Stomach (tissue), 9 donors: ENCODE results near the gene RHPN2. TPM values are rescaled to one million over a fixed set of nuclear protein-coding genes. Genes with fewer than 3 reads are reported as not detected.
"Not testable (repeated sequence)": the region's sequence is repeated elsewhere in the genome, so short reads cannot be mapped to it uniquely, and the experiment has no call there.

Source experiments
- DNase-seq, 2 donors: peaks; one replicate each; pipeline versions ENCODE4 v3.0.0 to v3.0.0-alpha.2; 2013 to 2019
- H3K27ac ChIP-seq, 5 donors: fragments of 200-600 bp in 4 of 5; sonication (generic) in 4 of 5; one replicate each; pipeline ENCODE4 v1.5.1; 2013 to 2019; ENCODE audit warnings: mild to moderate bottlenecking in 1 of 5, moderate library complexity in 1 of 5
- H3K27me3 ChIP-seq, 3 donors: fragments of 200-600 bp; sonication (generic); one replicate each; pipeline ENCODE4 v1.5.1; 2017 to 2019; ENCODE audit warnings: mixed run types in 1 of 3
- H3K36me3 ChIP-seq, 4 donors: fragments of 200-600 bp; sonication (generic); 1 replicate in 3 of 4; 2 replicates in 1 of 4; pipeline ENCODE4 v1.5.1; 2016 to 2019
- H3K4me1 ChIP-seq, 4 donors: fragments of 200-600 bp; sonication (generic); one replicate each; pipeline ENCODE4 v1.5.1; 2016 to 2019
- H3K4me3 ChIP-seq, 4 donors: fragments of 200-600 bp; sonication (generic) in 3 of 4; one replicate each; pipeline ENCODE4 v1.5.1; 2016 to 2019; ENCODE audit warnings: mild to moderate bottlenecking in 1 of 4
- H3K9me3 ChIP-seq, 4 donors: fragments of 200-600 bp; sonication (generic); one replicate each; pipeline ENCODE4 v1.5.1; 2016 to 2019
- CTCF ChIP-seq, 7 experiments: fragments of 450-650 bp in 4 of 7; fragments of 200-600 bp in 3 of 7; sonication (generic) in 3 of 7; IDR thresholded peaks; one replicate each; pipeline ENCODE4 v1.5.1; 2016 to 2019; ENCODE audit warnings: antibody characterized with exemption in 7 of 7, control low read depth in 2 of 7, mild to moderate bottlenecking in 1 of 7
- EP300 ChIP-seq: sonication (generic); formaldehyde crosslinking; IDR thresholded peaks from one replicate; pipeline ENCODE4 v1.6.1; 2017; ENCODE audit warnings: antibody characterized with exemption
- POLR2A ChIP-seq, 4 donors: fragments of 450-650 bp; IDR thresholded peaks; one replicate each; pipeline ENCODE4 v1.6.1; 2016; ENCODE audit warnings: antibody characterized with exemption in 4 of 4, control low read depth in 2 of 4, mild to moderate bottlenecking in 1 of 4, moderate library complexity in 1 of 4
- POLR2AphosphoS5 ChIP-seq, 3 donors: sonication (generic); formaldehyde crosslinking; IDR thresholded peaks; one replicate each; pipeline ENCODE4 v1.6.1; 2016; ENCODE audit warnings: antibody characterized with exemption in 3 of 3
- WGBS, 5 donors: extraction: QIAGEN DNeasy Blood & Tissue Kit in 3 of 5; methylation state at CpG; one replicate each; pipeline versions ENCODE4 v1.1.5 to v1.1.7; 2013 to 2018; 5-methylcytosine and 5-hydroxymethylcytosine counted together
- intact Hi-C: fragments of 100-400 bp; cut with DNase I; formaldehyde crosslinking; loops from one replicate; pipeline ENCODE4 v1.15.1; 2023; ENCODE audit warnings: low total_unique reads
- polyA plus RNA-seq, 3 donors: library from polyadenylated mRNA; stranded (reverse); fragments of 200-250 nt; gene quantifications; one replicate each; pipeline ENCODE4 v1.2.3, GENCODE V29; 2013
- total RNA-seq, 5 donors: library from RNA; depleted of rRNA; stranded (reverse); fragments of >200 nt; gene quantifications; one replicate each; pipeline versions ENCODE4 v1.1.0 to v1.2.3, GENCODE V29; 2014 to 2016
- donor health status: healthy with polysubstance abuse.
- donor health status: Bipolar disorder and iron deficiency.
- donor health status: healthy.

The RHPN2 gene
- total and polyA plus RNA-seq, 8 donors = 2.4 to 73.5 (median 36.0) TPM

- no peaks in the 10 kb centered on the region for H3K27me3 ChIP-seq
- DNase-seq = peak; percentile 50 to 93
- WGBS, 5 donors = 29 to 34% (median 32%) methylated on average over 9 of the region's 9 CpGs
- H3K27ac ChIP-seq = peak overlapping the region; percentile 54 to 82 (median 78)
- peaks cover 0 to 38% (median 23%) of the 10 kb centered on the region in 4 donors for H3K4me1 ChIP-seq
- H3K36me3 ChIP-seq = peaks cover 0 to 20% (median 12%) of the 10 kb centered on the region in 4 donors
- intact Hi-C loops = no loop called here
- no peaks in the 10 kb centered on the region for H3K9me3 ChIP-seq
- H3K4me3 ChIP-seq = no peak overlapping the region
- TF ChIP-seq POLR2AphosphoS5 (IDR thresholded peaks at IDR 0.05) = peak in 2 of 3 donors; percentile 8
- no peak for TF ChIP-seq POLR2A (IDR thresholded peaks at IDR 0.05)
- no peak for TF ChIP-seq EP300
- no peak for TF ChIP-seq CTCF (IDR thresholded peaks at IDR 0.05)
Measured at GRCh38 chr19:33040994-33041827, 23.5 kb downstream of the RHPN2 start.

- WGBS, 5 donors = 86 to 100% (median 91%) methylated on average over 1 of the region's 1 CpG
- H3K27ac ChIP-seq = peak overlapping the region in 1 of 5 donors; percentile 7
Measured at GRCh38 chr19:33039815-33040214, 24.9 kb downstream of the RHPN2 start.

DNA sequence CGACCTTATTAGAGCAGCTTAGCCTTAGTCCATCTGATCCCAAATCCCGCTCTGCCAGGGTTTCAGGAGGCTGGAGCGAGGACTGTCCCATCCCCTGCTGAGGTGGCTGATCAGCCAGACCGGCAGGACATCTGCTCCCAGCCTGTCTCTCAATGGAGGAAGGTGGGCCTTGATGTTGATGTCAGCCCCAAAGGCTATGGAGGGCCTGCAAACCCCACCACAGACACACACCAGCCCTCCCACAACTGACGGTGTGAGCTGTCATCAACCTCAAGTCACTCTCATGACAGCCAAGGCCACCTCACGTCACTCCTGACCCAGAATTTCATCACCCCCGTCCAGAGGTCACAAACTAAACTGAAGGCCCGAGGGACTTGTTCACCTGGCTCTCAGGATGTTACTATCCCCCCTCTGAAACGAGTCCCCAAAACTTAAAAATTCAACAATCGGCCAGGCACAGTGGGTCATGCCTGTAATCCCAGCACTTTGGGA, 25.5 kb downstream of the RHPN2 start:
- no peak for DNase-seq
- 80 to 87% (median 84%) methylated on average over 9 to 10 of the region's 10 CpGs for WGBS, 5 donors
- intact Hi-C loops = no loop called here
- peaks cover 0 to 45% (median 25%) of the 10 kb centered on the region in 4 donors for H3K4me1 ChIP-seq
- H3K36me3 ChIP-seq = peaks cover 0 to 20% (median 12%) of the 10 kb centered on the region in 4 donors
- TF ChIP-seq POLR2A (IDR thresholded peaks at IDR 0.05) (no peak), POLR2AphosphoS5 (IDR thresholded peaks at IDR 0.05) (no peak), CTCF (IDR thresholded peaks at IDR 0.05) (no peak), EP300 (no peak)
- H3K27ac ChIP-seq = peak overlapping the region in 1 of 5 donors; percentile 4
- no peaks in the 10 kb centered on the region for H3K27me3 ChIP-seq
- no peak overlapping the region for H3K4me3 ChIP-seq
- no peaks in the 10 kb centered on the region for H3K9me3 ChIP-seq

More at GRCh38 chr19:33039815-33040214, 24.9 kb downstream of the RHPN2 start:
- H3K4me1 ChIP-seq = peaks cover 0 to 45% (median 25%) of the 10 kb centered on the region in 4 donors
- H3K27me3 ChIP-seq = no peaks in the 10 kb centered on the region
- H3K4me3 ChIP-seq = no peak overlapping the region
- H3K9me3 ChIP-seq = no peaks in the 10 kb centered on the region
- peaks cover 0 to 20% (median 12%) of the 10 kb centered on the region in 4 donors for H3K36me3 ChIP-seq
- no peak for DNase-seq
- intact Hi-C loops = no loop called here
- TF ChIP-seq POLR2A (IDR thresholded peaks at IDR 0.05) = no peak
- TF ChIP-seq POLR2AphosphoS5 (IDR thresholded peaks at IDR 0.05) = no peak
- no peak for TF ChIP-seq CTCF (IDR thresholded peaks at IDR 0.05)
- TF ChIP-seq EP300 = no peak

DNA sequence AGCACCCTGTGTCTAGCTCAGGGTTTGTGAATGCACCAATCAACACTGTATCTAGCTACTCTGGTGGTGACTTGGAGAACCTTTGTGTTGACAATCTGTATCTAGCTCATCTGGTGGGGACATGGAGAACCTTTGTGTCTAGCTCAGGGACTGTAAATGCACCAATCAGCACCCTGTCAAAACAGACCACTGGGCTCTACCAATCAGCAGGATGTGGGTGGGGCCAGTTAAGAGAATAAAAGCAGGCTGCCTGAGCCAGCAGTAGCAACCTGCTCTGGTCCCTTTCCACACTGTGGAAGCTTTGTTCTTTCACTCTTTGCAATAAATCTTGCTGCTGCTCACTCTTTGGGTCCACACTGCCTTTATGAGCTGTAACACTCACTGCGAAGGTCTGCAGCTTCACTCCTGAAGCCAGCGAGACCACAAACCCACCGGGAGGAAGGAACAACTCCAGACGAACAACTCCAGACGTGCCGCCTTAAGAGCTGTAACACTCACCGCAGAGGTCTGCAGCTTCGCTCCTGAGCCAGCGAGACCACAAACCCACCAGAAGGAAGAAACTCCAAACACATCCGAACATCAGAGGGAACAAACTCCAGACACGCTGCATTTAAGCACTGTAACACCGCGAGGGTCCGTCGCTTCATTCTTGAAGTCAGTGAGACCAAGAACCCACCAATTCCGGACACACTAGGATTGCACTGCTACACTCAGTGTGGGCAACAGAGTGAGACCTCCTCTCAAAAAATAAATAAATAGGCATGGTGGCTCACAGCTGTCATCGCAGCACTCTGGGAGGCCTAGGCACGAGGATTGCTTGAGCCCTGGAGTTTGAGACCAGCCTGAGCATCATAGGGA, 27.3 kb downstream of the RHPN2 start:
- H3K36me3 ChIP-seq, intact Hi-C loops, DNase-seq, H3K9me3 ChIP-seq, H3K4me3 ChIP-seq, H3K27me3 ChIP-seq: not testable (repeated sequence)
- peak overlapping the region in 3 of 5 donors; percentile 10 to 39 (median 28) for H3K27ac ChIP-seq
- H3K4me1 ChIP-seq = peaks cover 0 to 49% (median 23%) of the 10 kb centered on the region in 4 donors
- 72 to 85% (median 81%) methylated on average over 18 of the region's 18 CpGs for WGBS, 5 donors

GRCh38 chr19:33036370-33037167, 28.1 kb downstream of the RHPN2 start:
- H3K4me1 ChIP-seq = peaks cover 0 to 45% (median 15%) of the 10 kb centered on the region in 4 donors
- intact Hi-C loops, DNase-seq, H3K27me3 ChIP-seq, H3K36me3 ChIP-seq, H3K9me3 ChIP-seq, H3K4me3 ChIP-seq: not testable (repeated sequence)
- peak overlapping the region in 1 of 5 donors; percentile 28 for H3K27ac ChIP-seq
- WGBS, 5 donors = 85 to 95% (median 92%) methylated on average over 12 to 45 of the region's 45 CpGs
